HCT116 (cell line): ENCODE results near the gene FHDC1. TPM values are rescaled to one million over a fixed set of nuclear protein-coding genes. Genes with fewer than 3 reads are reported as not detected.

Experiments used
- ATAC-seq: fragments of 200-7000 bp; cut with Tn5 transposase; 2 replicates; pipeline ENCODE4 v1.9.1; 2020; ENCODE audit warnings: mild to moderate bottlenecking, moderate library complexity
- BruUV-seq: library from RNA; stranded (reverse); fragments of 400-500 nt; replicated peaks from 2 replicates; lab custom pipeline; 2021; lab: Mats Ljungman, UMichigan
- CTCF ChIA-PET: fragments of 300-600 bp; sonication (Branson Sonifier 250); formaldehyde crosslinking; loops from one replicate; lab custom pipeline; 2021; ENCODE audit warnings: antibody characterized with exemption; lab: Charles Lee
- POLR2A ChIA-PET: fragments of 300-600, 350-600 bp; sonication (Branson Sonifier 250); formaldehyde crosslinking; loops from one replicate; lab custom pipeline; 2021; ENCODE audit warnings: antibody characterized with exemption; lab: Charles Lee
- RAD21 ChIA-PET, 2 experiments: fragments of 300-600 bp; sonication (Branson Sonifier 250); formaldehyde crosslinking; loops; one replicate each; lab custom pipeline; 2023; ENCODE audit warnings: low total read pairs in 2 of 2; ENCODE audit not compliant: uncharacterized antibody in 2 of 2, unreplicated experiment in 2 of 2, low non-redundant PET in 1 of 2; lab: Charles Lee
- DNase-seq: peaks from one replicate; pipeline ENCODE4 v3.0.0-alpha.2; 2010; ENCODE audit warnings: low read depth, low spot score
- H2AFZ ChIP-seq: fragments of 200-600 bp; shearing (Covaris generic), sonication (generic); 2 replicates; pipeline ENCODE4 v1.6.1; 2017; ENCODE audit warnings: low read depth, mixed run types, mixed read lengths, antibody characterized with exemption, low read length; ENCODE audit not compliant: poor library complexity, severe bottlenecking
- H3K27ac ChIP-seq: 2 replicates; pipeline ENCODE4 v1.5.1; 2012; ENCODE audit warnings: low read depth, low read length
- H3K27me3 ChIP-seq: fragments of 200-600 bp; sonication (generic); 2 replicates; pipeline ENCODE4 v1.6.1; 2016; ENCODE audit warnings: mixed run types, low read length, mixed read lengths; ENCODE audit not compliant: insufficient read depth
- H3K36me3 ChIP-seq, 2 experiments: fragments of 200-500 bp in 1 of 2; fragments of 200-600 bp in 1 of 2; sonication (Bioruptor generic) in 1 of 2; sonication (generic) in 1 of 2; 2 replicates each; pipeline versions ENCODE4 v1.5.1 to v1.6.1; 2014 to 2016; ENCODE audit warnings: low read length in 2 of 2, inconsistent platforms in 1 of 2, mixed read lengths in 1 of 2, mixed run types in 1 of 2; ENCODE audit not compliant: insufficient read depth in 2 of 2, control insufficient read depth in 1 of 2
- H3K4me1 ChIP-seq, 2 experiments: fragments of 200-600 bp in 1 of 2; sonication (generic) in 1 of 2; 2 replicates each; pipeline versions ENCODE4 v1.5.1 to v1.6.1; 2012 to 2017; ENCODE audit warnings: low read length in 2 of 2, inconsistent platforms in 1 of 2, mild to moderate bottlenecking in 1 of 2, mixed read lengths in 1 of 2, mixed run types in 1 of 2, moderate library complexity in 1 of 2; ENCODE audit not compliant: insufficient read depth in 2 of 2, control insufficient read depth in 1 of 2
- H3K4me2 ChIP-seq: fragments of 200-600 bp; sonication (generic); 2 replicates; pipeline ENCODE4 v1.6.1; 2017; ENCODE audit warnings: mixed run types, low read length, mixed read lengths
- H3K4me3 ChIP-seq, 2 experiments: fragments of 200-600 bp in 1 of 2; sonication (generic) in 1 of 2; replicated peaks in 1 of 2; 2 replicates each; pipeline ENCODE4 v1.5.1; 2011 to 2016; ENCODE audit warnings: low read length in 2 of 2, control low read depth in 1 of 2, low read depth in 1 of 2, mild to moderate bottlenecking in 1 of 2, mixed read lengths in 1 of 2, mixed run types in 1 of 2
- H3K79me2 ChIP-seq: fragments of 200-600 bp; sonication (generic); 2 replicates; pipeline ENCODE4 v1.6.1; 2017; ENCODE audit warnings: mild to moderate bottlenecking, mixed run types, low read length, moderate library complexity, mixed read lengths; ENCODE audit not compliant: insufficient read depth
- H3K9ac ChIP-seq: fragments of 200-600 bp; sonication (generic); 2 replicates; pipeline ENCODE4 v1.6.1; 2016; ENCODE audit warnings: low read length, mixed read lengths
- H3K9me2 ChIP-seq: fragments of 200-600 bp; sonication (generic), shearing (Covaris generic); 2 replicates; pipeline ENCODE4 v1.6.1; 2017; ENCODE audit warnings: mixed run types, mild to moderate bottlenecking, moderate library complexity; ENCODE audit not compliant: insufficient read depth
- H3K9me3 ChIP-seq, 2 experiments: fragments of 200-500 bp in 1 of 2; fragments of 200-600 bp in 1 of 2; sonication (Bioruptor generic) in 1 of 2; sonication (generic) in 1 of 2; 2 replicates each; pipeline ENCODE4 v1.6.1; 2014 to 2017; ENCODE audit warnings: low read length in 2 of 2, mixed read lengths in 2 of 2, inconsistent platforms in 1 of 2, low read depth in 1 of 2, mild to moderate bottlenecking in 1 of 2, mixed run types in 1 of 2, moderate library complexity in 1 of 2; ENCODE audit not compliant: control insufficient read depth in 1 of 2, insufficient read depth in 1 of 2
- H4K20me1 ChIP-seq: fragments of 200-600 bp; sonication (generic), shearing (Covaris generic); 2 replicates; pipeline ENCODE4 v1.6.1; 2017; ENCODE audit warnings: mixed run types, mild to moderate bottlenecking, moderate library complexity; ENCODE audit not compliant: insufficient read depth
- CEBPB ChIP-seq: IDR thresholded peaks from 2 replicates; pipeline ENCODE4 v1.6.1; 2012; ENCODE audit warnings: low read depth
- CTCF ChIP-seq, 3 experiments: fragments of 200-600 bp in 1 of 3; sonication (generic) in 1 of 3; IDR thresholded peaks in 2 of 3; conservative IDR thresholded peaks in 1 of 3; 2 replicates each; pipeline ENCODE4 v1.5.1; 2012 to 2017; ENCODE audit warnings: low read depth in 2 of 3, low read length in 2 of 3, antibody characterized with exemption in 1 of 3, borderline replicate concordance in 1 of 3, control low read depth in 1 of 3, mild to moderate bottlenecking in 1 of 3, mixed read lengths in 1 of 3, mixed run types in 1 of 3, moderate library complexity in 1 of 3; ENCODE audit not compliant: insufficient read depth in 1 of 3
- EGR1 ChIP-seq: IDR thresholded peaks from 2 replicates; pipeline ENCODE4 v1.6.1; 2012; ENCODE audit warnings: low read depth
- SP1 ChIP-seq: IDR thresholded peaks from 2 replicates; pipeline ENCODE4 v1.6.1; 2012; ENCODE audit warnings: low read depth
- ZFX ChIP-seq: fragments of 450-650 bp; IDR thresholded peaks from 2 replicates; pipeline ENCODE4 v1.6.1; 2017
- ZNF274 ChIP-seq: fragments of 200-500 bp; sonication (Bioruptor generic); IDR thresholded peaks from 2 replicates; pipeline ENCODE4 v1.6.1; 2014; ENCODE audit warnings: mild to moderate bottlenecking, low read depth, low read length, inconsistent platforms
- intact Hi-C: fragments of 100-400 bp; cut with micrococcal nuclease; formaldehyde crosslinking; loops from 2 replicates; pipeline ENCODE4 v1.10.0; 2022
- total RNA-seq: library from RNA; stranded (reverse); gene quantifications from one replicate; pipeline ENCODE4 v1.2.1, GENCODE V29; 2021; ENCODE audit not compliant: unreplicated experiment

FHDC1 gene
- total RNA-seq, 1 experiment from 2014 or later, result 1.8 TPM

- no peaks in the 10 kb centered on the region for H3K27me3 ChIP-seq
Observed at GRCh38 chr4:152950402-152951274, 14.5 kb downstream of the FHDC1 start.

More at GRCh38 chr4:152950402-152951274, 14.5 kb downstream of the FHDC1 start:
- RAD21 ChIA-PET, result no interaction called here
- Histone ChIP-seq H3K79me2 (no peaks in the 10 kb centered on the region), H3K9me3 (no peaks in the 10 kb centered on the region), H3K36me3 (no peaks in the 10 kb centered on the region), H3K4me3 (no peak overlapping the region), H4K20me1 (no peaks in the 10 kb centered on the region), H3K4me2 (no peak overlapping the region), H3K9me2 (no peaks in the 10 kb centered on the region), H3K4me1 (peaks cover 0 to 10% of the 10 kb centered on the region in 2 experiments; a peak in 2 of 4 replicates), H3K27ac (no peak overlapping the region), H3K9ac (no peak overlapping the region), H2AFZ (no peak overlapping the region)
- POLR2A ChIA-PET, result no interaction called here
- DNase-seq (no peak), ATAC-seq (no peak)
- CTCF ChIA-PET, result no interaction called here
- TF ChIP-seq EGR1, result no peak
- no peak for TF ChIP-seq SP1
- no peak for TF ChIP-seq ZFX
- TF ChIP-seq CTCF (IDR thresholded peaks at IDR 0.05 in 2 of 3, conservative IDR thresholded peaks at IDR 0.05 in 1 of 3; ENCODE audit: borderline replicate concordance in 1 of 3, insufficient read depth in 1 of 3, low read depth in 2 of 3, low read length in 2 of 3), result no peak
- TF ChIP-seq CEBPB, result no peak
- no peak for TF ChIP-seq ZNF274
- intact Hi-C loops, result no loop called here
- no TSS peak for BruUV-seq
